NK-92 (cell line): Measurements from ENCODE around the gene NPPB.
"Not testable (repeated sequence)": the region's sequence is repeated elsewhere in the genome, so short reads cannot be mapped to it uniquely, and the experiment has no call there.

Experiments
- DNase-seq: peaks from one replicate; lab custom pipeline; 2025; ENCODE audit not compliant: unreplicated experiment; lab: John Stamatoyannopoulos, UW

Gene NPPB

DNA sequence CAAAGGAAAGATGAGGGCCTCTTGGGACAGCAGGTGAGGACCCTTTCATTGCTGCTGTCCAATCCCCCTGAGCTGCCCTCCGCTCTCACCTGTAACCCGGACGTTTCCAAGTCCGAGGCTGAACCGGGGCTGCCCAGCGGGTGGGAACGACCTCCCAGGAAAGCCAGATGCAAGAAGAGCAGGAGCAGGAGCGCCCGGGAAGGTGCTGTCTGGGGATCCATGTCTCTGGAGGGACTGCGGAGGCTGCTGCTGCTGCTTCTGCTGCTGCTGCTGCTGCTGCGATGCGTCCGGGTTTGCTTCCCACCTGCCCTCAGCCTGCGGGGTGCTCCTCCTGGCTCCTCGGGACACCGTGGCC, at the start of gene NPPB:
TSS of gene NPPB (minus strand) at position 333 of the 355 bp plus-strand sequence. CDS start at position 221, 112 bp downstream.
- no peak for DNase-seq

DNA sequence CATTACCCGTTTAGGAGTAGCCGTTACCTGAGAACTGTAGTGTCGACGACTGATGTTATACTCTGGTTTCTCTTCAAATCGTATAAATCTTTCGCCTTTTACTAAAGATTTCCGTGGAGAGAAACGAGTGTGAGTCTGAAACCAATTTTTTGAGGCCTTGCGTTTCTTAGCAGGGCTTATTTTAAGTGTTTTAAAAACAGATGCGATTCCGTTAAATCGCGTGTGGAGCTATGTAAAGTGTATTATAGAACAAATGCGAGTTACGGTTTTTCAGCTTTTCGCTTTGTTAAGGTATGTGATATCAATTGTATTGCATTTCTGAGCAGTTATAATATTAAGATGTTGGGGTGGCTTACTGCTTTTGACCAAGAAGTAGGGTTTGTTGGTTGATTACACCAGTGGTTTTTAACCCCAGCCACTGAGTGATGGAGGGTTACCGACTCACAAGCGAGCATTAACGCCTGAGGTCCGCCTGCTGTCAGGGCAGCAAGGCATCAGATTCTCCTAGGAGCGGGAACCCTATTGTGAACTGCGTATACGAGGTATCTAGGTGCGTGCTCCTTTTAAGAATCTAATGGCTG, 49.4 kb upstream of the NPPB start:
- peak; percentile 20 for DNase-seq

DNA sequence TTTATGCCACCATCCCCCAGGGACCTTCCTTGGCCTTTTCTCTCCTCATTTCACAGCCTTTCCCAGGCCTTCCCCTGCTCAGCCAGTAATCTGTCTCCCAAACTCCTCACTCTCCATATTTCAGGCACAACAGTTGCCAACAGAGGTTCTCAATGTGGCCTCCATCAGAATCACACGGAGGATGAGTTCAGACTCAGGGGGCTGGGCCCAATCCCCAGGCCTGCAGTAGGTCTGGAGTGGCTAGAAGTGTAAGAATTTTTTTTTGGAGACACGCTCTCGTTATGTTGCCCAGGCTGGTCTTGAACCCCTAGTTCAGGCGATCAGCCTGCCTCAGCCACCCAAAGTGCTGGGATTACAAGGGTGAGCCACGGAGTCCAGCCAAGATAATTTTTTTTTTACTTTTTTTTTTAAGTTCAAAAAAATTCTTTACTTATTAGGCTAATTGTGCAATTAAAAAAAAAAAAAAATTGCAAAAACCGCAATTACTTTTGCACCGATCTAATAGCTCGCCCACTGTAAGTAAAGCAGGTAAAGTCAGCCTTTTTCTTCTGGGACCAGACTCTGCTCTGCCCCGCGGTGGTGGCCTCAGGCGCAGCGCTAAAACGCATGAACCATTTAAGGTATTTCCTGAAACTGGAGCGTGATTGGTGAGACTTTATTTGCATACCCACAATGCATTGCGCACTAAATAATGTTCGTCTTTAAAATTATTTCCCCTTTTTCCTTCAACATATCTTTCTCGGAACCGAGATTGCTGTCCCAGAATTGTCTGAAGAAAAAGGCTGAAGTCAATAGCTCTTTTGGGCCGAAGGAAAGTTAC, 48.7 kb upstream of the NPPB start:
- DNase-seq = peak; percentile 39

DNA sequence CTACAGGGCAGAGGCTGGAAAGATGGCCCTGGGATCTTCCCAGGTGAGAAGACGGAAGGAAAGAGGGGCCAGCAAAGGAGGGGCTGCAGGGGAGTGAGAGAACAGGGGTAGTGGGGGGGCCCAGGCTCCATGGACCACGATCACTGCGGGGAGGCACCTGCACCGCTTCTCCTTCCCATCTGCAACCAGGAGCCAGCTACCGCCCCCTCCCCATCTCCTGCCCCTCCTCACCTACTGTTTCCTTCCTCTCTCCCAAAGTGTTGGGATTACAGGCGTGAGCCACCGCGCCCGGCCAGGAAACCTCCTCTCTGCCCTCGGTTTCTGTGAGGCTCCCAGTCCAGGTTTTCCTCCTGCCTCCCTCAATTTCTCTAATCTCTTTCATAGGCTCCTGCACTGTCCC, 48.1 kb upstream of the NPPB start:
- DNase-seq = no peak

DNA sequence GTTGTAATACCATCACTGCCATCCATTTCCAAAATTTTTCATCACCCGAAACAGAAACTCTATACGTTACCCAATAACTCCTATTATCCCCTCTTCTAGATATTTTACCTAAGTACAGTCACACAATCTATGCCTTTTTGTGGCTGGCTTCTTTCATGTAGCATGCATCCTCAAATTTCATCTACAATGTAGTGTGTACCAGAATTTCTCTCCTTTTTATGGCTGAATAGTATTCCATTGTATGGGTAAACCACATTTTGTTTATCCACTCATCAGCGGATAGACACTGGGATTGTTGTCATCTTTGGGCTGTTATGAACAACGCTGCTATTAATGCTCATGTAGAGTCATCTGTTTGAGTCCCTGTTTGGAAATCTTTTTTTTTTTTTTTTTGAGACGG, 46.2 kb upstream of the NPPB start:
- DNase-seq = no peak

DNA sequence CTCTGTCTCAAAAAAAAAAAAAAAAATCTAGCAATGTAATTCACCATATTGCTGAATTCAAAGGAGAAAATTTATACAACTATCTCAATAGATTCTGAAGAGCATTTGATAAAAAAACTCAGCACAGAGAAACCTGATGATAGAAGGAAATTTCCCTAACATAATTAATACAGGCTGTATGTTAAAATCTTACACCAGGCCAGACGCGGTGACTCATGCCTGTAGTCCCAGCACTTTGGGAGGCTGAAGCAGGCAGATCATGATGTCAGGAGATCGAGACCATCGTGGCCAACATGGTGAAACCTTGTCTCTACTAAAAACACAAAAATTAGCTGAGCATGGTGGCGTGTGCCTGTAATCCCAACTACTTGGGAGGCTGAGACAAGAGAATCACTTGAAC, 45.4 kb upstream of the NPPB start:
- not testable (repeated sequence) for DNase-seq

DNA sequence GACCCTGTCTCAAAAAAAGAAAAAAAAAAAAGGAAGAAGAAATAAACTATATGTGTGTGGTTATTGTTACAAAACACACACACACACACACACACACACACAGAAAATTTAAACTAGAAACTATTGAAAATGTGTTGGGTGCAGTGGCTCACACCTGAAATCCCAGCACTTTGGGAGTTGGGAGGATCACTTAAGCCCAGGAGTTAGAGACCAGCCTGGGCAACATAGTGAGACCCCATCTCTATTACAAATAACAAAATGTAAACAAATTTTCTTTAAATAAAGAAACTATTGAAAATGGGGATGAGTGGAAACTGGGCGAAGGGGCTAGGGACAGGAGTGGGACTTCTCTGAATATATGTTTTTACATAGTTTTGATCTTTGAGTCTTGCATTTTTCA, 44.5 kb upstream of the NPPB start:
- DNase-seq = no peak

DNA sequence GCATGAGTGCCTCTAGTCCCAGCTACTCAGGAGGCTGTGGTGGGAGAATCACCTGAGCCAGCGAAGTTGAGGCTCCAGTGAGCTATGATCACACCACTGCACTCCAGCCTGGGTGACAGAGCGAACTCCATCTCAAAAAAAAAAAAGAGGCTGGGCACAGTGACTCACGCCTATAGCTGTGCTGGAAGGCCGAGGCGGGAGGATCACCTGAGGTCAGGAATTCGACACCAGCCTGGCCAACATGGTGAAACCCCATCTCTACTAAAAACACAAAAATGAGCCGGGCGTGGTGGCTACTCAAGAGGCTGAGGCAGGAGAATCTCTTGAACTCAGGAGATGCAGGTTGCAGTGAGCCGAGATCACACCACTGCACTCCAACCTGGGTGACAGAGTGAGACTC, 42.7 kb upstream of the NPPB start:
- not testable (repeated sequence) for DNase-seq

DNA sequence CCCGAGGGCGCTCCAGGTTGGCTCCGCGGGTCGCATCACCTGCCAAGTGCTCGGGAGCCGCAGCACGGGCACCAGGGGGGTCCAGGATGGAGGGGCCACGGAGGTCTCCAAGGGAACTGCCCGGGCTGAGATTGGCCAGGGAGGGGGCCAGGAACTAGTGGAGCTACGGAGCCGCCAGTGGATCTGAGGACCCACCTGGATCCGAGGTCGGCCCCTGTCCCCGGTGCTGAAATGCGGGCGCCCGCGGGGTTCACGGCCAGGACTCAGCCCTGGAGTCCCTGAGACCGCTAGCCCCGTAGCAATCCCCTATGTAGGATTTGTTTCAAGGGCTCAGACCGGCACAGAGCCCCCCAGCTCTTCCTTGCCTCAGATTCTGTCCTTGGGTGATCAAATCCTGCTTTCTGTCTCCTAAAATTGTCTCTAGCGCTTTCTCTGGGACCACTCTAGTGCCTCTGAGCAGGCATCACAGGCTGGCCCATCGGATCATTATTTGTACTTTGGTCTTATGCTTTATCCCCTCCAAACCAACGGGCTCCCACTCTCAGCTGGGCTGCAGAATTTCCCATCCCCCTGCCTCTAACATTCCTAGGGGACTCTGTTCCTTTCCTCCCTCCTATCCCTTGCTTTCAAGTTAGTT, 40.2 kb upstream of the NPPB start:
- no peak for DNase-seq

DNA sequence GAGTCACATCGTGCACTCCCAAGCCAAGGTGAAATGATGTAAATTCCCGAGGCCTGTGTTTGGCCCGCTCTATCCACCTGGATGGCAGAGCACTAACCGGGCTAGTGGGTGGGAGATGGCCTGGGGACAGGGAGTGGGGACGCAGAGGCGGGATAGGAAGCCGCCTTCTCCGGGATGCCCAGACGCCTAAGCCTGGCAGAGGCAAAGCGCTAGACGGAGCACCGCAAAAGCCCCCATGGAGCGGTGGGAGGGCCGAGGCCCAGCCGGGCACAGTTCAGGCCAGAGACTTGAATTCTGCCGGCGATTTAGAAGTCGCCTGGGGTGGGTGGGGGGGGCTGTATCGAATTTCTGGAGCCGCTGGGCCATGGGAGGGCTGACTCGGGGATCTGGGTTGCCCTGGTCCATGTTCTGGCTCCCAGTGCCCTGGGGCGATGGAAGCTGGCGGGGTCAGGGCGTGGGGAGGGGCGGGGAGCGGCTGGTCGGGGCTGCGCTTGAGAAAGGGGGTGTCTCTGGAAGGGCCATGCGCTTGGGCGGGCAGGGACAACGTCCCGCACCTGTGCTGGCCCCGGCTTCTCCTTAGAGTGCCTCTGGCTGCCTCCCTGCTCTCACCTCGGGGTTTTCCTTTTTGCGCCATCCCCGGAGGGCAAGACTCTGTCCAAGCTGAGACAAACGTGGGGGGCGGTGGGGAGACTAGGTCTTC, 39.5 kb upstream of the NPPB start:
- DNase-seq = no peak

DNA sequence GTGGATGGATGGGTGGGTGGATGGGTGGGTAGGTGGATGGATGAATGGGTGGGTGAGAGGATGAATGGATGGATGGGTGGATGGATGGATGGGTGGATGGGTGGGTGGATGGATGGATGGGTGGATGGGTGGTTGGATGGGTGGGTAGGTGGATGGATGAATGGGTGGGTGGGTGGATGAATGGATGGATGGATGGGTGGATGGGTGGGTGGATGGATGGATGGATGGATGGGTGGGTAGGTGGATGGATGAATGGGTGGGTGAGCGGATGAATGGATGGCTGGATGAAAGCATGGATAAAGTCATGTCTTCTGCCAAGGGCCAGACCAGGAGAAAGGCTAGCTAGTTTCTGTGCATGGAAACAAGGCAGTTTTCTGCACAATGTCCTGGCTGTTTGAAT, 35.8 kb upstream of the NPPB start:
- not testable (repeated sequence) for DNase-seq

DNA sequence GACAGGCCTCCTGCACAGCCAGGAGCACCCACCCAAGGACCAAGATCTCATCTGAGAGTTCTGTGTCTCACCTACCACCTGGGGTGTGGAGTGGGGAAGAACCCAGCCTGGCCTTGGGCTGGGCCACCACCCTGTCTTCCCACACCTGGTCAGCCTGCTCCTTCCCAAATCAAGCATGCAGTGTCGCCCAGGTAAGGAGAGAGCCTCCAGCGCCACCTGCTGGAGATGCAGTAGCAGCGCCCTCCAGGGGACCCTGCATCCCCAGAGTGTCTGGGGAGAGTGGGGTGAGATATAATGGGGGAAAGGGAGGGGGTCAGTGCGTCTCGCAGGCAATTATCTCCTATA, 35.1 kb upstream of the NPPB start:
- no peak for DNase-seq

DNA sequence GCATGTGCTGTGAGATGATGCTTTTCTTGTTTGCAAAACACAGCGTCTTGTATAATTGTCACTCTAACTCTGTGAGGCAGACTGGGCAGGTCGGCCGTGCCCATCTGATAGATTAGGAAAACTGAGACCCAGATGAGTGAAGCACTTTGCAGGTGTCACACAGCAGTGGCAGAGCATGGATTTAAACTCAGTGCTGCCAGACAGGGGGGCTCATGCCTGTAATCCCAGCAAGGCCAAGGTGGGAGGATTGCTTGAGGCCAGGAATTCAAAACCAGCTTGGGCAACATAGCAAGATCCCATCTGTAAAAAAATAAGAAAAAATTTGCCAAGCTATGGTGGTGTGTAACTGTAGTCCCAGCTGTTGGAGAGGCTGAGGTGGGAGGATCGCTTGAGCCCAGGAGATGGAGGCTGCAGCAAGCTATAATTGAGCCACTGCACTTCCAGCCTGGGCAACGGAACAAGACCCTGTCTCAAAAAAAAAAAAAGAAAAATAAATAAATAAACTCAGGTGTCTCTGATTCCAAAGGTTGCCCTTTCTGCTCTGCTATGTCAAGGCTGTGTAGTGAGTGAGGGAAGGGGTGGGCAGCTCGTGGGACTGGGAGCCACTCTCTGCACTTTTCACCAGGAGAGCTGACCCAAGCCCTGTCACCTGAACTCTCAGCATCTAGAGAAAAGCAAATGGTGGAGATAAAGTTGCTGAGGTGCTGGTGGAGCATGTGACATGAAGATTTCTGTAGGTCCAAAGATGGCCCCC, 32.9 kb upstream of the NPPB start:
- no peak for DNase-seq

DNA sequence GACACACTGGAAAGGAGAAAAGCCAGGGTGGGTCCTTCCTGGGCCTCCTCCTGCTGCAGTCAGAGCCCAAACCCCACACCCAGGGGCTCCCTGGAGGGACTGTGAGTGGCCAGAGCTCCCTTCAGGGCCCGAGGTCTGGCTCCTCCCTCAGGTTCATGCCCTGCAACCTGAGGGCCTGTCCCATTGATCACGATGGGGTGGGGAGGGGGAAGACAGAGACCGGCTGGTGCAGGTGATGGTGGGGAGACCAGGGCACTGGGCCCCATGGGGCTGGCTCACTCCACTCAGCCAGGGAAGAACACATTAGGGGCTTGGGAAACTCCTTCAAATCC, 30.1 kb upstream of the NPPB start:
- DNase-seq = no peak

DNA sequence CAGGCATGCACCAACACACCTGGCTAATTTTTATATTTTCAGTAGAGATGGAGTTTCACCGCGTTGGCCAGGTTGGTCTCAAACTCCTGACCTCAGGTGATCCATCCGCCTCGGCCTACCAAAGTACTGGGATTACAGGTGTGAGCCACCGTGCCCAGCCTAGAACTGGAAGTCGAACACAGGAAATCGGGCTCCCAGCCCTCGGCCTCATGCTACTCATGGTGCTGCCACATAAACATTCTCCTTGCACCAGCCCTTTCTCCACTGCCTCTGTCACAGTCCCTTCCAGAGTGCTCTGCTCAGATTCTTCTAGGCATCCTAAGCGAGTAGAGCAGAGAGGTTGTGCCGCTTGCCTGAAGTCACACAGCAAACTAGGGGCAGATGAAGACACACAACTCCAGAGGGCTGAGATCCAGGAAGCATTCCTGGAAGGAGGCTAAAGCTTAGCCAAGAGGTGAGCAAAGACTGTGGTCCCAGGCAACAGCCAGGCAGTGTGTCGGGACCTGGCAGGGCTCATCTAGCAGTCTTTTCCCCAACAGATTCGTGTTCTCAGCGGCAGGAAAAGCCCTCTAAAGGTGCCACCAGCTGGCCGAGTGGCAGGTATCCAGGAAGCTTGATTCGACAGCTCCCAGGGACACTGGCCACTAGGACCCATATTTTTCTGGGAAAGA, 29.6 kb upstream of the NPPB start:
- no peak for DNase-seq

DNA sequence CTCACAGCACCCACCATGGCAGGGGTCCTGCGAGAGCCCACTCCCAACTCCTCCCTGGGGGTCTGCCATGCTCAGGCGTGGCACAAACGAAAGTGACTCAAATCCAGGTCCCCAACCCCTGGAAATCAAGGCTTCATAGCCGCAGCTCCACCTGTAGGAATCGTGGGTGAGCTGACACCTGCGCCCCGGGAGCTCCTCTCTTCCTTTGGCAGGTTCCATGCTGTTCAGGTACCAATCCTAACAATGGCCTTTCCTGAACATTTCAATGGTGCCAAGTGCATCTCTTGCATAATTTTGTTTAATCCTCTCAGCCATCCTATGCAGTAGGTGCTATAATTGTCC, 28.9 kb upstream of the NPPB start:
- no peak for DNase-seq

DNA sequence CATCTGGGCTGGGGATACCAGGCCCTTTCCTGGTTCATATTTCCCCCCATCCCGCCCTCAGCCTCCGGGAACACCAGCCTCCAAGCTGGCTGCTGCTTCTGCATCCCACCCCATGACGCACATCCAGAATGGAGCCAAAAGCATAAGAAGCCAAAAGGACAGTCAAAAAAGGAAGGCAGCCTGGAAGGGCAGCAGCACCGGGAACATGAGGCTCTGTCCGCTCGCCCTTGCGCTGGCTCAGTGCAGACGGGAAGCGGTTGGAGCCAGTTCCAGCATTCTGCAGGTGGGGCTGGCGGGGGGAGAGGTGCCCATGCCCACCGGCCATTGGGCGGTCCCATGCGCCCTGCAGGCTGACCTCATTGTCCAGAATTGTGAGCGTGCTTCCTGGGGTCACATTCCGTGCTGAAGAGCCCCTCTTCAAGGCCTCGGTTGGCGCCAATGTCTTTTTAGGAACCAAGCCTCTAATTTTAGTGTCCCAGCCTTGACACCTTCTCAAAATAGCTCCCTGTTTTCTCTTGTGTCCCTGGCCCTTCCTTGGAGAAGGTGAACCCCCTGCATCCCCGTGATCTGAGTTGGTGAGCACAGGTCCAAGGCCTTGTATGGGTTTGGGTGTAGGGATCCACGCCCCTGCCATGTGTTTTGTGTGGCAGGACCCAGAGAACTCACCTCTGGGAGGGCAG, 28.4 kb upstream of the NPPB start:
- no peak for DNase-seq

DNA sequence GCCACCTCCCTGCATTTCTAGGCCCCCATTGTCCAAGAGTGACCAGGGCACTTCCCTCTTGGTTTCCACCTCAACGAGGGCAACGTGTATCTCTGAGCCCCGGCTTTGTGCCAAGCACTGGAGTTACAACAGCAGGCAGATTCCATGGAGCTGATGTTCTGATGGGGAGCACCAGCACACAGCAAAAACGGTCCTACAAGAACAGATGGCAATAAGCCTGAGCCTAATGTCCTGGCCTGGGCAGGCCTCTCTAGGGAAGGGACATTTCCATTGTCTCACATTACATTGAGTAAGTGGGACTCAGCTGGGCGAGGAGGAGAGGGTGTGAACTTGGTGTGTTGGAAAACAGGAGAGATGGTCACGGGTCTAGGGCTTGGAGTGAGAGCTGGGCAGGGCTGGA, 27.2 kb upstream of the NPPB start:
- DNase-seq = no peak

DNA sequence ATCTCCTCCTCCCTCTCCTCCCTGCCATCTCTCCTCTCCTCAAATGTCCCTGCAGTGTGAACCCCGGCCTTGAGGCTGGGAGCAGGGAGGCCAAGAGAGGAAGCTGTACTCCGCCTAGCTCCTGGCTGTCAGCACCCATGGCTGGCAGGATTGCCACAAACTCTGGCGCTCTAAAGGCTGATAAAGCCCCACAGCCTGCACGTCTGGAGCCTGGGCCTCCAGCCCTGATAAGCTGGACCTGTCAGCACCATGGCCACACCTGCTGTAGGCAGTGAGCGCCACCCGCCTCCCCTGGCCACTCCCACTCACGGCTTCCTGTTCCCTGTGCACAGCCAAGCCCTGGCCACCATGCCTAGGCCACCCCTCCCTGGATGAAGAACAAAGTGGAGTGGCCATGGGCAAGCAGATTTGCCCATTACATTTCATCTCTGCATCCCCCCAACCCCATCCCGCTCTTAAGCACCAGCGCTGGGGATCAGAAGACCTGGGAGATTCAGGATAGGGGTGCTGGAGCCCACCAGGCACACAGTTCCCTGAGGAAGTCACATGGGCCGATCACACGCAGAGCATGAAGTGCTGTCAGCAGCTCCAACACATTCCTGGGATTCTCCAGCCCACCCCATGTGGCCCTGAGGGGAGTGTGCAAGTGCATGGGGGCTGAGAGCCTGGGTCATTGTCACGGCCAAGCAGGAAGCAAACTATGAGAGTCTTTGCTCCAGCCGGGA, 24.2 kb upstream of the NPPB start:
- no peak for DNase-seq
